Measurements from ENCODE around the gene ZNF764. TPM values are rescaled to one million over a fixed set of nuclear protein-coding genes. Genes with fewer than 3 reads are reported as not detected.
"Not testable (repeated sequence)": the region's sequence is repeated elsewhere in the genome, so short reads cannot be mapped to it uniquely, and the experiment has no call there.

Gene ZNF764
- total RNA-seq, result 8.0 TPM
- long read RNA-seq, transcript ZNF764-202 (3 exons, 2,970 nt), result major isoform, 6 of 16 reads
- long read RNA-seq, transcript ZNF764-203 (2 exons, 949 nt), result minor isoform, 5 of 16 reads
- long read RNA-seq, partial matches to known transcripts, result 3 of 16 reads
- long read RNA-seq, other reads (novel, unspliced or antisense), result 0 of 16 reads

DNA sequence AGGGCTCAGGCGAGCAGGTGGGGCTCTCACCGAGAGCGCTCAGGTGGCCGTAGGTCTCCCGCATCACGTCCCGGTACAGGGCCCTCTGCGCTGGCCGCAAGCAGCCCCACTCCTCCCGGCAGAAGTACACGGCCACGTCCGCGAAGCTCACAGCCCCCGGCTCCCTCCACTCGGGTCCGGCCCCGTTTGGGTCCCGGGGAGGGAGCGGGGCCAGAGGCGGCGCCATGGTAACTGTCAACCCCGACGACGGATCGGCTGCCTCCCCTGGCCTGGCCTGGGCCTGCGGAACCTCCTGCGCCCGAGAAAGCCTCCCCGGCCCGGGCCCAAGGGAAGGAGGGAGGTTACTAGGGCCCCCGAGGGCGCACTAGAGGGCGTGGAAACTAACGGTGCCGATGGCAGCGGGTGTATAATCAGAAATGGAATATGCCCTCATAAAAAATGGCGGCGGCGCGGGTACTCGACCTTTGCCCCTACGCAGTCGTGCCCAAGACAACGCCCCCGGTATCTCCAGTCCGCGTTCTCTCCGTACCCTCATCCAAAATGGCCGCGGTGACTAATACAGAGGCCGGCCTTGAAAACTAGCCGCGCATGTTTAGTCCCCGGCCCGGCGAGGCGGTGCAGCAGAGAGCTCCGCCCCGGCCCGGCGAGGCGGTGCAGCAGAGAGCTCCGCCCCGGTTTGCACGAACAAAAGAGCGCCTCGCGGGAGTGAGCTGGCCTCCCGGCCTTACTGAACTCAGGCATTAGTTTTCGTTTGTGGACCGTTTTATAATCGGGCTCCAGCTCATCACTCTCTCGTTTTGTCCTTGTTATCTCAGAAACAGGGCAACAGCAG lies at the start of gene ZNF764:
TSS of gene ZNF764 (minus strand) at position 418 of the 832 bp plus-strand sequence. CDS start at position 226, 192 bp downstream.
- peak; percentile 96 for ATAC-seq (ENCODE audit: poor library complexity)

DNA sequence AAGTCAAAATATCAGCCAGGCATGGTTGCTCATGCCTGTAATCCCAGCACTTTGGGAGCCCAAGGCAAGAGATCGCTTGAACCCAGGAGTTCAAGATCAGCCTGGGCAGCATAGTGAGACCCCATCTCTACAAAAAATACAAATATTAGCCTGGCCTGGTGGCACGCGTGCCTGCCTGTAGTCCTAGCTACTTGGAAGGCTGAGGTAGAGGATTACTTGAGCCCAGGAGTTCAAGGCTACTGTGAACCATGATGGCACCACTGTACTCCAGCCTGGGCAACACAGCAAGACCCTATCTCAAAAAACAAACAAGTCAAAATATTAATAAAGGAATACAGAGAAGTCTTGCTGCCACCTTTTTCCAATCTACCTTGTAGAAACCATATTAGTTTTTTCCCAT lies 47.8 kb upstream of the ZNF764 start:
- DNase-seq (no peak), ATAC-seq (ENCODE audit: poor library complexity) (no peak)
- intact Hi-C loops (cut with DNase I), result loop anchor here (10.0 kb wide), 1 partner anchor 181 kb away; no protein-coding TSS in a partner anchor

More for the DNA sequence above, at the start of gene ZNF764:
- DNase-seq, result peak; percentile 98
- intact Hi-C loops (cut with DNase I), result no loop called here

DNA sequence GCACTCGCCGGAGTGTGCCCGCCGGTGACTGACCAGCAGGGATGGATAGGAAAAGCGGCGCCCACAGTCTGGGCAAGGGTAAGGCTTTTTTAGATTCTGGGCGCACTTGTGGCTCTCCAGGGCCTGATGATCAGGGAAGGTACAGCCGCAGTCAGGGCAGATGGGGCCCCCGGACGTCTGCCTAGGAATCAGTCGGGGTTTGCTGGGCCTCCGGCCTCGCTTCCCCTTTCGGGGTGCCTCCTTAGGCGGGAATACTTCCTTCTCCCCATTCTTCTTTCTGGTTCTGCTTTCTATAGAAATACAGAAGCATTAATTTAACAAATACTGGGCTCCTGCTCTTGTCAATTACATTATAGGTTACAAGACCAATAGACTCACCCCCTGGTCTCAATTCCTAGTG lies 47.0 kb upstream of the ZNF764 start:
- ATAC-seq (ENCODE audit: poor library complexity) (no peak), DNase-seq (peak; percentile 56)
- intact Hi-C loops (cut with DNase I), result loop anchor here (10.0 kb wide), 1 partner anchor 180 kb away; no protein-coding TSS in a partner anchor

DNA sequence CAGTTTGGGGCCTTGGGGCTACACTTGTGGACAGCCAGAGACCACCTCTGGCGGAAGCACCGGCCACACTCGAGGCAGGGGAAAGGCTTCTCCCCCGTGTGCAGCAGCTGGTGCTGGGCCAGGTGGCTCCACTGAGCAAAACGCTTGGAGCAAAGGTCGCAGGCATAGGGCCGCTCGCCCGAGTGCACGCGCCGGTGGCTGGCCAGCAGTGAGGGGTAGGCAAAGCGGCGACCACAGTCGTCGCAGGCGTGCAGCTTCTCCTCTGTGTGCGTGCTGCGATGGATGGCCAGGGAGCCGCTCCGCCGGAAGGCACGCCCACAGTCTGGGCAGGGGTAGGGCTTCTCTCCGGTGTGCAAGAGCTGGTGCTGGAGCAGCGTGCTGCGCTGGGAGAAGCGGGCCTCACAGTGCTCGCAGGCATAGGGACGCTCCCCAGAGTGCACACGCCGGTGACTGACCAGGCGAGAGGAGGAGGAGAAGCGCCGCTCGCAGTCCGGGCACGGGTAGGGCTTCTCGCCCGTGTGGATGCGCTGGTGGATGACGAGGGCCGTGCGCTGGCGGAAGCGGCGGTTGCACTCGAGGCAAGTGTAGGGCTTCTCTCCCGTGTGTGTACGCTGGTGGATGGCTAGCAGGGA lies 46.3 kb upstream of the ZNF764 start:
- ATAC-seq (ENCODE audit: poor library complexity) (peak; percentile 13), DNase-seq (no peak)
- intact Hi-C loops (cut with DNase I), result loop anchor here (10.0 kb wide), 1 partner anchor 180 kb away; no protein-coding TSS in a partner anchor

DNA sequence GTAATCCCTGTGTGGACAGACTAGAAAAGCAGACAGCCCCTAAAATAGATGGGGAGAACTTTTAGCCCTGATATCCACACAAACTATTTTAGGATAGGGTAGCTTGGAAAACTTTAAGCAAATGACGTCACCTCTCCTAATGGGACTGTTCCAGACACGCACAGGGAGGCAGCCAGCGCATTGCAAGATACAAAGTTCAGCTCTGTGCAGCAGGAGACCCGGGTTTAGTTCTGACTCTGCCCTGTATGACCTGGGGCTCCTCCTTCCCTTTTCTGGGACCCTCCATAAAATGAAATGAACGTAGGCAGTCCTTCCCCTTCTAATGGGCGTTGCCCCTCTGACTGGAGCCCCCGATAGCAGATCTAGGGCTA lies 45.8 kb upstream of the ZNF764 start:
- ATAC-seq (ENCODE audit: poor library complexity) (peak; percentile 47), DNase-seq (no peak)
- intact Hi-C loops (cut with DNase I), result loop anchor here (10.0 kb wide), 1 partner anchor 179 kb away; no protein-coding TSS in a partner anchor

DNA sequence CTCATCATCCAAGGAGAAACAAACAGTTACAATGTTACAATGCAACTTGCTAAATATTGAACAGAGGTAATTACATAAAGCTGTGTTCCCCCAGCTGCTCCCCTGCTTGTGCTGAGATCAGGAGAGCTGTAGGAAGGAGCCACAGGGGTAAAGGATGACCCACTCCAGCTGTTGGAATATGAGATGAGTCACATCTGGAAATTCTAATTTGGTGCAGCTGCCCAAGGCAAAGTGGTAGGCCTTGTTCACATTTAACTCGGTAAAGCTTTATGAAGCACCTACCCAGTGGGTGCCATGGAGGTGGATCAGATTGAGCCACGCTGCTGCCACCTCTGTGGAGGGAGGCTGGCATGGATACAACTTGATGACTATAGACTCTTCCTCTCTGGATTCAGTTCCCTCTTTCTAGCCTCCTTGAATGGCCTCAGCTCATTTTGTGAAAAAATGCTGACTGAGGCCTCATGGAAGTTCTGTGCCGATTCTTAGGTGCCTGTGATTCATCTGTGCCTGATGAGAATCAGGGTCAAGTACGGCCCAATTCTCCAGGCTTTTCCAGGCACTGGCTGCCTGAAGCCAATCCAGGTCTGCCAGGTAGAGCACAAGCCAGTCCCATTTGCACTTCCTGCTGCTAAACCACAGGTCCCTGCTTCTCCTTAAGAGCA lies 44.6 kb upstream of the ZNF764 start:
- intact Hi-C loops (cut with DNase I), result loop anchor here (10.0 kb wide), 1 partner anchor 178 kb away; no protein-coding TSS in a partner anchor
- ATAC-seq (ENCODE audit: poor library complexity), result peak; percentile 39
- no peak for DNase-seq

DNA sequence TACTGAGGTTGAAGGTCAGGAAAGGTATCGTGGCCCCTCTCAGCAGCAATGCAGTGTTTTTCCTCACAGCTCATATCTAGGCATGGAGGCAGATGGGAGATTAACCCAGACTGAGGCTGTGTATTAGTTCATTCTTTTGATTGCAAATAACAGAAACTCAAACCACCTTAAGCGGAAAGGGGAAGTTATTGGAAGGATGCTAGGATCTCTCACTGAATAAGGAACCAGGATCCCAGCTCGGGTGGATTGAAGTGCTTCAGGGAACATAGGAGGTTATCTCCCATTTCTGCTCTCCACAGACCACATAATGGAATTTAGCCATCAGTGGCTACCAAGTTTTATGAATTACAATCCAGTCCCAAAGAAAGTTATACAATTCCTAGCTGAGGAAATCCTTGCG lies 43.8 kb upstream of the ZNF764 start:
- no peak for ATAC-seq (ENCODE audit: poor library complexity)

DNA sequence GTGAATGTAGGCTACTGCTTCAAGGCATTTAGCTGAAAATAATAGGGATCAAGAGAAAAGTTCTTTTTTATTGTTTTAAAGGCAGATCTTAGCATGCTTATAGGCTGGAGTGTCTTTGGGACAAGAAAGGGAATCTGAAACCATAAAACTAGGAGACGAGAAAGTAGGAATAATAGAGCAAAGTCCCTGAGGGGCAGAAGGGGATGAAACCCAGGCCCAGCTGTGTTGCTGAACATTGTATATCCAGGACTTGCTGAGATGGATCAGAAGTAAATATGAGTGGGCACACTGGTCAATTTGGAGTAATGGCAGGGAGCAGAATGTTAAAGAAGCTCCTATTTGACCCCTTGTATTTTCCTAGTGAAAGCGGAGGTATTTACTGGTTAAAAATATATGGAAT lies 42.8 kb upstream of the ZNF764 start:
- DNase-seq (no peak), ATAC-seq (ENCODE audit: poor library complexity) (no peak)
- intact Hi-C loops (cut with DNase I), result loop anchor here (10.0 kb wide), 1 partner anchor 176 kb away; no protein-coding TSS in a partner anchor

More for the DNA sequence above, 43.8 kb upstream of the ZNF764 start:
- no peak for DNase-seq
- intact Hi-C loops (cut with DNase I), result loop anchor here (10.0 kb wide), 1 partner anchor 177 kb away; no protein-coding TSS in a partner anchor

DNA sequence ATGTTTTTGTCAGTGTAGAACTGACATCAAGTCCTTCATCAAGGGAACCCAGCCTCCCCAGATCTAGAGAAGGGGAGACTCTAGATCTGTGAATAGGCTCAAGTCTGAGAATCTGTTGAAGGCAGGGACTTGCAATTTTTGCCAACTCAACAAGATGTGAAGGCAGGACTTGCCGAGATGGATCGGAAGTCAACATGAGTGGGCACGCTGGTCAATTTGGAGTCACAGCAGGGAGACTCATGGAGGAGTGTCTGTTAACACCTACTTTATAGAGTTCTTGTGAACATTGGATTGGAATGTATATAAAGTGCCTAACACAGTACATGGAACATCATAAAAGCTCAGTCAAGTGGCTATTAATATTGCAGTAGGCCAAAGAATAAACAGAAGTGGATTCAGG lies 42.0 kb upstream of the ZNF764 start:
- intact Hi-C loops (cut with DNase I), result loop anchor here (10.0 kb wide), 1 partner anchor 175 kb away; no protein-coding TSS in a partner anchor

DNA sequence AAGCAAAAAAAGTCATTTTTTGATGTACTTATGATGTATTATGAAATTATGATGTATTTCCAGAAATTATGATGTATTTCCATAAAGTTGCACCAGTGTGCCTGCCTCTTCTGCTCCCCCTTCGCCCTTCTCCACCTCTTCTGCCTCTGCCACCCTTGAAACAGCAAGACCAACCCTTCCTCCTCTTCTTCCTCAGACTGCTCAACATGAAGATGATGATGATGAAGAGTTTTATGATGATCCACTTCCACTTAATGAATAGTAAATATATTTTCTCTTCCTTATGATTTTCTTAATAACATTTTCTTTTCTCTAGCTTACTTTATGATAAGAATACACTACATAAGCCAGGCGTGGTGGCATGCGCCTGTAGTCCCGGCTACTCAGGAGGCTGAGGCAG lies 34.7 kb upstream of the ZNF764 start:
- DNase-seq, result no peak
- ATAC-seq (ENCODE audit: poor library complexity), result no peak
- intact Hi-C loops (cut with DNase I), result no loop called here

More for the DNA sequence above, 42.0 kb upstream of the ZNF764 start:
- no peak for DNase-seq
- no peak for ATAC-seq (ENCODE audit: poor library complexity)

DNA sequence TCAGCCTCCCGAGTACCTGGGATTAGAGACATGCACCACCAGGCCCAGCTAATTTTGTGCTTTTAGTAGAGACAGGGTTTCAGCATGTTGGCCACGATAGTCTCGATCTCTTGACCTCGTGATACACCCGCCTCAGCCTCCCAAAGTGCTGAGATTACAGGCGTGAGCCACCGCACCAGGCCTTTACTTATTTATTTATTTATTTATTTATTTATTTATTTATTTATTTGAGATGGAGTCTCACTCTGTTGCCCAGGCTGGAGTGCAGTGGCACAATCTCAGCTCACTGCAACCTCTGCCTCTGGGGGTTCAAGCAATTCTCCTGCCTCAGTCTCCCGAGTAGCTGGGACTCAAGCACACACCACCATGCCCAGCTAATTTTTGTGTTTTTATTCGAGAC lies 32.7 kb upstream of the ZNF764 start:
- DNase-seq; intact Hi-C loops (cut with DNase I); ATAC-seq (ENCODE audit: poor library complexity): not testable (repeated sequence)

DNA sequence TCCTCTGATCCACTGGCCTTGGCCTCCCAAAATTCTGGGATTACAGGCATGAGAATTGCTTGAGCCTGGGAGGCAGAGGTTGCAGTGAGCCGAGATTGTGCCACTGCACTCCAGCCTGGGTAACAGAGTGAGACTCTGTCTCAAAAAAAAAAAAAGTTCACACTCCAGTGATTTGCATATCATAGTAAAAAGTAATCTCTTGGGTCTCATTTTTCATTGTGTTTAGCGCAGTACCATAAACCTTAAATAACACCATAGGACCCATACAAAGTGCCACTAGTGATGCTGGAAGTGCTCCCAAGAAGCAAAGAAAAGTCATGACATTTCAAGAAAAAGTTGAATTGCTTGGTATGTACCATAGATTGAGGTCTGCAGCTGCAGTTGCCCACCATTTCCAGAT lies 31.4 kb upstream of the ZNF764 start:
- intact Hi-C loops (cut with DNase I); ATAC-seq (ENCODE audit: poor library complexity): not testable (repeated sequence)

DNA sequence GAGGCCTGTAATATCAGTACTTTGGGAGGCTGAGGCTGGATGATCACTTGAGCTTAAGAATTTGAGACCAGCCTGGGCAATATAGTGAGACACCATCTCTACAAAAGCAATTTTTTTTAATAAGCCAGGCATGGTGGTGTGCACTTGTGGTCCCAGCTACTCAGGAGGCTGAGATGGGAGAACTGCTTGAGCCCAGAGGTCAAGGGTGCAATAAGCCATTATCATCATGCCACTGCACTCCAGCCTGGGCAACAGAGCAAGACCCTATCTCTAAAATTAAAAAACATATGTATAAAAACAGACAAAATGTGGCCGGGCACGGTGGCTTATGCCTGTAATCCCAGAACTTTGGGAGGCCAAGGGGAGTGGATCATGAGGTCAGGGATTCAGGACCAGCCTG lies 30.5 kb upstream of the ZNF764 start:
- DNase-seq (no peak), ATAC-seq (ENCODE audit: poor library complexity) (no peak)
- intact Hi-C loops (cut with DNase I), result no loop called here

More for the DNA sequence above, 31.4 kb upstream of the ZNF764 start:
- not testable (repeated sequence) for DNase-seq

DNA sequence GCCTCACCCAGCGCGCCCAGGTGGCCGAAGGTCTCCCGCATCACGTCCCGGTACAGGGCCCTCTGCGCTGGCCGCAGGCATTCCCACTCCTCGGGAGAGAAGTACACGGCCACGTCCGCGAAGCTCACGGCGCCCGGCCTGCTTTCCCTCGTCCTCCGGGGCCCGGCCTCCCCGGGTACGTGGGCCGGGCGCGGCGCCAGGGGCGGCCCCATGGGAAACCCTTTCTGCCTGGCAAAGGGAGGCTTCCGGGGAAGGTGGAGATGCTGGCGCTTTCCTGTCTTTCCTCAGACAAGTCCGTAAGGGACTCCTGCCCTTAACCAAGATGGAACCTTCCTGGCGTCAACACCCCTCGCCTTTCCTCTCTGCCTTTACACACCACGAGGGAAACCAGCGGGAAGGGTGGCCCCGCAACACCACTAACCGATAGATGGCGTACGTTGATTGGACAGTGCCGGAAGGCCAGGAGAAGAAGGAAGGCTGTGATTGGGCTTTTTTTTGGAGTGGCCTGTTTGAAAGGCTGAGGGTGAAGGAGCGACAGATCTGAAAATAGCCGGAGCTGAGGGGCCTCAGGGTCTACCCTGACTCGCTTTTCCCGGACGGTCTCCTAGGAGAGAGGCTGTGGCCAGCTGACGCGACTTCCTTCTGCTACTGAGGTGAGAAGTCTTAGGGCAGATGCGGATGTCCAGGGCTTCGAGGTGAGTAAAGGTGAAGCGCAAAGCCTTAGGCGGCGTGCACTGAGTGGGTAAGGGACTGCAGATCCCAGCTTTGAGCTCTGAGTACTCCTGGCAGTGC lies 27.4 kb upstream of the ZNF764 start, which contains the start of gene ZNF785:
TSS of gene ZNF785 (minus strand) at position 298 of the 792 bp plus-strand sequence. CDS start at position 212, 86 bp downstream.
- intact Hi-C loops (cut with DNase I), result no loop called here
- DNase-seq (peak; percentile 96), ATAC-seq (ENCODE audit: poor library complexity) (peak; percentile 98)

DNA sequence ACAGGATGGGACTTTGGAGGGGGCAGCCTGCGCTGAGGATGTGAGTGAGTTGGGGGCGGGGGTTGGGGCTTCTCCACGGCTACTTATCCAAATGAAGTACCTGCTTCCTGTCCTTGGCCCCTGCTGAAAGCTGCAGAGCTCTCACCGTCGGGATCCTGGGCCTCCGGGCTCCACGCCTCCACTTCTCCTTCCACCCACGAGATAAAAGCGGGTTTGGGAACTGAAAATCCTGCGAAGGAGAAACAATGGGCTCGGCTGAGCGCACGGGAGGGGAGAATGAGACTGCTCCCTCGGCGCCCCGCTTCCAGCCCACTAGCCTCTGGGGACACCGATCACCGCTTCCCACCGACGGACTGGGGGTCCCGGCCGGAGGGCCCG lies 26.8 kb upstream of the ZNF764 start:
- ATAC-seq (ENCODE audit: poor library complexity) (no peak), DNase-seq (no peak)
- intact Hi-C loops (cut with DNase I), result no loop called here

DNA sequence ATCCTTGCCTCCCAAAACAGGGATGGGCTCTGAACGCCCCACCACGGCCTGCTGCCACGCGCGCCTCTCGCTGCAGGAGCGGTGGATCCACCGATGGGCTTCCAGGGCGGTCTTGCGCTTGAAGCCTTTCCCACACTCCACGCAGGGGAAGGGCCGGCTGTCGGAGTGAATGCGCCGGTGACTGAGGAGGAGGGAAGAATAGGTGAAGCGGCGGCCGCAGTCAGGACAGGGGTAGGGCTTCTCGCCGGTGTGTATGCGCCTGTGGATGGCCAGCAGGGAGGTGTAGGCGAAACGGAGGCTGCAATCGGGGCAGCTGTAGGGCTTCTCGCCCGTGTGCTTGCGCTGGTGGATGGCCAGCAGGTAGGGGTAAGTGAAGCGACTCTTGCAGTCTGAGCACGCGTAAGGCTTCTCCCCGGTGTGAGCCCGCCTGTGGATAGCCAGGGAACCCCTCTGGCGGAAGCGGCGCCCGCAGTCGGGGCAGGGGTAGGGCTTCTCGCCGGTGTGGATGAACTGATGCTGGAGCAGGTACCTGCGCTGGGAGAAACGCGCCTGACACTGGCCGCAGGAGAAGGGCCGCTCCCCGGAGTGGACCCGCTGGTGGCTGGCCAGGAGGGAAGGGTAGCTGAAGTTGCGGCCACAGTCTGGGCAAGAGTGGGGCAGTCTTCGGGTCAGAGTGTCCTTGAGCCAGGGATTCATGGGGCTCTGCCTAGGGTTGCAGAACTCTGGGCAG lies 24.6 kb upstream of the ZNF764 start:
- ATAC-seq (ENCODE audit: poor library complexity) (no peak), DNase-seq (no peak)
- intact Hi-C loops (cut with DNase I), result no loop called here

DNA sequence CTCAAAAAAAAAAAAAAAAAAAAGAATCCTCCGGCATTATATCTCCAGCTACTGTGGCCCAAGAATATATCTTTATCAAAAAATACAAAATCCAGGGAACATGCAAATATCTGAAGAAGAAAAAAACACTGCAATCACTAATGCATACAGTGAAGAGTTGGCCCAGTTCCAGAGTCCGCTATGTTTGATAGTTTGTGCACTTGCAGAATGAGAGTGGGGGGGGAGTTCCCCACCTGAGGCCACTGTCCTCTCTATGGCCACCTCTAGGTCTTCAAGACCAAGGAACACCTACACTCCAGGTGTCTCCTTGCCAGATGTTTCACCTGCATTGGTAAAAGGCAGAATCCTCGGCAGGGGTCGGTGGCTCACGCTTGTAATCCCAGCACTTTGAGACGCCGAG lies 23.3 kb upstream of the ZNF764 start:
- intact Hi-C loops (cut with DNase I), result no loop called here
- ATAC-seq (ENCODE audit: poor library complexity) (no peak), DNase-seq (no peak)

Data from Right ventricle myocardium superior (tissue), 1 donor.